GM12864 (cell line): ENCODE data around the gene HOXD13.

Experiments
- DNase-seq: peaks from one replicate; pipeline ENCODE4 v3.0.0-alpha.2; 2011; ENCODE audit warnings: low read depth
- H3K4me3 ChIP-seq: 2 replicates; pipeline ENCODE4 v1.5.1; 2011; ENCODE audit warnings: mild to moderate bottlenecking, low read depth, low read length, control low read depth
- CTCF ChIP-seq: IDR thresholded peaks from 2 replicates; pipeline ENCODE4 v1.5.1; 2011; ENCODE audit warnings: low read depth, mild to moderate bottlenecking, moderate library complexity, low read length, control low read depth, inconsistent platforms; ENCODE audit errors: missing control alignments

The HOXD13 gene

GRCh38 chr2:176103742-176104315, 11.3 kb downstream of the HOXD13 start:
- no peak for TF ChIP-seq CTCF
- no peak for DNase-seq
- H3K4me3 ChIP-seq, result no peak overlapping the region

- no peak overlapping the region for H3K4me3 ChIP-seq
- no peak for DNase-seq
- TF ChIP-seq CTCF, result no peak
Measured at GRCh38 chr2:176104316-176105077, 12.0 kb downstream of the HOXD13 start.

- no peak for TF ChIP-seq CTCF
- no peak overlapping the region for H3K4me3 ChIP-seq
- no peak for DNase-seq
Measured at GRCh38 chr2:176105078-176105729, 12.7 kb downstream of the HOXD13 start.

- no peak overlapping the region for H3K4me3 ChIP-seq
- no peak for TF ChIP-seq CTCF
- DNase-seq, result no peak
Measured at GRCh38 chr2:176105730-176106580, 13.4 kb downstream of the HOXD13 start.

- no peak for DNase-seq
- no peak within 1 kb of the TSS for H3K4me3 ChIP-seq
- TF ChIP-seq CTCF, result no peak
Measured at GRCh38 chr2:176106581-176107539, 14.3 kb downstream of the HOXD13 start, which contains the start of gene HOXD11. HOXD11 (plus strand) TSS chr2:176107280; CDS start chr2:176107356, 76 bp downstream.
